ENCODE data around the gene TCF12. TPM values are rescaled to one million over a fixed set of nuclear protein-coding genes. Genes with fewer than 3 reads are reported as not detected.
A peak's percentile ranks its signal among the peaks of the same experiment; 100 is the strongest.

The TCF12 gene
- total and polyA plus RNA-seq, 5 donors from 2014 or later = 45.7 to 83.7 (median 68.2) TPM

GRCh38 chr15:57053470-57053869 lies 135.0 kb downstream of the TCF12 start:
- H3K27ac ChIP-seq (ENCODE audit: insufficient read depth, low read length, poor library complexity, severe bottlenecking) = no peak overlapping the region
- no peak for DNase-seq
- H3K4me3 ChIP-seq (ENCODE audit: low read depth, low read length) = no peak overlapping the region
- H3K4me3 Mint-ChIP-seq = no peak overlapping the region
- H3K36me3 Mint-ChIP-seq = peaks cover 5% of the 10 kb centered on the region
- H3K9me3 ChIP-seq (ENCODE audit: control insufficient read depth in 2 of 2, low read length in 2 of 2) = no peaks in the 10 kb centered on the region
- H3K4me1 Mint-ChIP-seq = peaks cover 45 to 71% (median 66%) of the 10 kb centered on the region in 4 donors
- ATAC-seq (ENCODE audit: low read depth in 2 of 2) = no peak
- H3K4me1 ChIP-seq (ENCODE audit: control insufficient read depth, insufficient read depth, low read length, poor library complexity, severe bottlenecking) = peaks cover 8% of the 10 kb centered on the region
- H3K36me3 ChIP-seq (ENCODE audit: control insufficient read depth, insufficient read depth, low read length) = no peaks in the 10 kb centered on the region
- H3K27me3 ChIP-seq (ENCODE audit: control insufficient read depth, insufficient read depth, low read length) = no peaks in the 10 kb centered on the region
- no peak overlapping the region for H3K27ac Mint-ChIP-seq
- no peaks in the 10 kb centered on the region for H3K27me3 Mint-ChIP-seq
- peaks cover 0 to 3% (median 0%) of the 10 kb centered on the region in 7 donors for H3K9me3 Mint-ChIP-seq

GRCh38 chr15:57054204-57054750 lies 135.8 kb downstream of the TCF12 start:
- Mint-ChIP-seq H3K9me3 (peaks cover 0 to 3% (median 0%) of the 10 kb centered on the region in 7 donors), H3K36me3 (peaks cover 5% of the 10 kb centered on the region), H3K27ac (no peak overlapping the region), H3K4me1 (peaks cover 46 to 71% (median 63%) of the 10 kb centered on the region in 4 donors), H3K27me3 (no peaks in the 10 kb centered on the region), H3K4me3 (peak overlapping the region in 1 of 4 donors; percentile 61)
- Histone ChIP-seq H3K27ac (ENCODE audit: insufficient read depth, low read length, poor library complexity, severe bottlenecking) (no peak overlapping the region), H3K27me3 (ENCODE audit: control insufficient read depth, insufficient read depth, low read length) (no peaks in the 10 kb centered on the region), H3K4me3 (ENCODE audit: low read depth, low read length) (no peak overlapping the region), H3K9me3 (ENCODE audit: control insufficient read depth in 2 of 2, low read length in 2 of 2) (no peaks in the 10 kb centered on the region), H3K36me3 (ENCODE audit: control insufficient read depth, insufficient read depth, low read length) (no peaks in the 10 kb centered on the region), H3K4me1 (ENCODE audit: control insufficient read depth, insufficient read depth, low read length, poor library complexity, severe bottlenecking) (peaks cover 8% of the 10 kb centered on the region)
- DNase-seq = no peak
- no peak for ATAC-seq (ENCODE audit: low read depth in 2 of 2)

GRCh38 chr15:57056357-57056756 lies 137.9 kb downstream of the TCF12 start:
- no peaks in the 10 kb centered on the region for H3K27me3 ChIP-seq (ENCODE audit: control insufficient read depth, insufficient read depth, low read length)
- Mint-ChIP-seq H3K27me3 (no peaks in the 10 kb centered on the region), H3K27ac (no peak overlapping the region), H3K4me1 (peaks cover 46 to 72% (median 67%) of the 10 kb centered on the region in 4 donors), H3K9me3 (no peaks in the 10 kb centered on the region), H3K36me3 (peaks cover 5% of the 10 kb centered on the region), H3K4me3 (no peak overlapping the region)
- DNase-seq (no peak), ATAC-seq (ENCODE audit: low read depth in 2 of 2) (no peak)
- no peak overlapping the region for H3K27ac ChIP-seq (ENCODE audit: insufficient read depth, low read length, poor library complexity, severe bottlenecking)
- H3K4me1 ChIP-seq (ENCODE audit: control insufficient read depth, insufficient read depth, low read length, poor library complexity, severe bottlenecking) = peaks cover 5% of the 10 kb centered on the region
- no peaks in the 10 kb centered on the region for H3K9me3 ChIP-seq (ENCODE audit: control insufficient read depth in 2 of 2, low read length in 2 of 2)
- no peaks in the 10 kb centered on the region for H3K36me3 ChIP-seq (ENCODE audit: control insufficient read depth, insufficient read depth, low read length)
- H3K4me3 ChIP-seq (ENCODE audit: low read depth, low read length) = no peak overlapping the region

GRCh38 chr15:57057134-57057930 lies 138.9 kb downstream of the TCF12 start:
- Mint-ChIP-seq H3K36me3 (peaks cover 5% of the 10 kb centered on the region), H3K4me1 (peaks cover 46 to 66% (median 61%) of the 10 kb centered on the region in 4 donors), H3K27ac (peak overlapping the region in 1 of 3 donors; percentile 3), H3K4me3 (no peak overlapping the region), H3K9me3 (no peaks in the 10 kb centered on the region), H3K27me3 (no peaks in the 10 kb centered on the region)
- Histone ChIP-seq H3K27ac (ENCODE audit: insufficient read depth, low read length, poor library complexity, severe bottlenecking) (no peak overlapping the region), H3K36me3 (ENCODE audit: control insufficient read depth, insufficient read depth, low read length) (no peaks in the 10 kb centered on the region), H3K27me3 (ENCODE audit: control insufficient read depth, insufficient read depth, low read length) (no peaks in the 10 kb centered on the region), H3K9me3 (ENCODE audit: control insufficient read depth in 2 of 2, low read length in 2 of 2) (no peaks in the 10 kb centered on the region), H3K4me3 (ENCODE audit: low read depth, low read length) (no peak overlapping the region), H3K4me1 (ENCODE audit: control insufficient read depth, insufficient read depth, low read length, poor library complexity, severe bottlenecking) (peaks cover 4% of the 10 kb centered on the region)
- ATAC-seq (ENCODE audit: low read depth in 2 of 2) (no peak), DNase-seq (no peak)

- no peak for DNase-seq
- H3K4me3 ChIP-seq (ENCODE audit: low read depth, low read length) = no peak overlapping the region
- H3K4me1 Mint-ChIP-seq = peaks cover 37 to 59% (median 55%) of the 10 kb centered on the region in 4 donors
These were observed 140.7 kb downstream of the TCF12 start for GRCh38 chr15:57059026-57059660.

GRCh38 chr15:57060799-57061198 lies 142.4 kb downstream of the TCF12 start:
- ATAC-seq (ENCODE audit: low read depth in 2 of 2) (no peak), DNase-seq (no peak)
- Mint-ChIP-seq H3K4me1 (peaks cover 32 to 50% (median 49%) of the 10 kb centered on the region in 4 donors), H3K4me3 (no peak overlapping the region), H3K9me3 (no peaks in the 10 kb centered on the region), H3K27ac (no peak overlapping the region), H3K27me3 (no peaks in the 10 kb centered on the region), H3K36me3 (peaks cover 11% of the 10 kb centered on the region)
- H3K9me3 ChIP-seq (ENCODE audit: control insufficient read depth in 2 of 2, low read length in 2 of 2) = no peaks in the 10 kb centered on the region
- H3K27ac ChIP-seq (ENCODE audit: insufficient read depth, low read length, poor library complexity, severe bottlenecking) = no peak overlapping the region
- H3K4me1 ChIP-seq (ENCODE audit: control insufficient read depth, insufficient read depth, low read length, poor library complexity, severe bottlenecking) = peaks cover 4% of the 10 kb centered on the region
- no peaks in the 10 kb centered on the region for H3K36me3 ChIP-seq (ENCODE audit: control insufficient read depth, insufficient read depth, low read length)
- no peaks in the 10 kb centered on the region for H3K27me3 ChIP-seq (ENCODE audit: control insufficient read depth, insufficient read depth, low read length)
- no peak overlapping the region for H3K4me3 ChIP-seq (ENCODE audit: low read depth, low read length)

More at GRCh38 chr15:57059026-57059660, 140.7 kb downstream of the TCF12 start:
- H3K27me3 Mint-ChIP-seq = no peaks in the 10 kb centered on the region
- H3K9me3 ChIP-seq (ENCODE audit: control insufficient read depth in 2 of 2, low read length in 2 of 2) = no peaks in the 10 kb centered on the region
- peaks cover 12% of the 10 kb centered on the region for H3K36me3 Mint-ChIP-seq
- no peak for ATAC-seq (ENCODE audit: low read depth in 2 of 2)
- no peak overlapping the region for H3K27ac Mint-ChIP-seq
- H3K36me3 ChIP-seq (ENCODE audit: control insufficient read depth, insufficient read depth, low read length) = no peaks in the 10 kb centered on the region
- H3K27me3 ChIP-seq (ENCODE audit: control insufficient read depth, insufficient read depth, low read length) = no peaks in the 10 kb centered on the region
- peaks cover 4% of the 10 kb centered on the region for H3K4me1 ChIP-seq (ENCODE audit: control insufficient read depth, insufficient read depth, low read length, poor library complexity, severe bottlenecking)
- no peak overlapping the region for H3K4me3 Mint-ChIP-seq
- no peaks in the 10 kb centered on the region for H3K9me3 Mint-ChIP-seq
- no peak overlapping the region for H3K27ac ChIP-seq (ENCODE audit: insufficient read depth, low read length, poor library complexity, severe bottlenecking)

GRCh38 chr15:57061281-57061680 lies 142.8 kb downstream of the TCF12 start:
- no peak for ATAC-seq (ENCODE audit: low read depth in 2 of 2)
- H3K4me1 Mint-ChIP-seq = peaks cover 31 to 51% (median 48%) of the 10 kb centered on the region in 4 donors
- no peak for DNase-seq

More at GRCh38 chr15:57061281-57061680, 142.8 kb downstream of the TCF12 start:
- Histone ChIP-seq H3K27me3 (ENCODE audit: control insufficient read depth, insufficient read depth, low read length) (no peaks in the 10 kb centered on the region), H3K4me3 (ENCODE audit: low read depth, low read length) (no peak overlapping the region), H3K27ac (ENCODE audit: insufficient read depth, low read length, poor library complexity, severe bottlenecking) (no peak overlapping the region), H3K36me3 (ENCODE audit: control insufficient read depth, insufficient read depth, low read length) (no peaks in the 10 kb centered on the region), H3K4me1 (ENCODE audit: control insufficient read depth, insufficient read depth, low read length, poor library complexity, severe bottlenecking) (peaks cover 4% of the 10 kb centered on the region), H3K9me3 (ENCODE audit: control insufficient read depth in 2 of 2, low read length in 2 of 2) (no peaks in the 10 kb centered on the region)
- Mint-ChIP-seq H3K9me3 (no peaks in the 10 kb centered on the region), H3K27me3 (no peaks in the 10 kb centered on the region), H3K36me3 (peaks cover 10% of the 10 kb centered on the region), H3K4me3 (no peak overlapping the region), H3K27ac (no peak overlapping the region)
